DOHH2 (cell line): ENCODE results near the gene PLIN5.

Experiments
- H3F3A ChIP-seq: fragments of 200-600 bp; sonication (generic), shearing (Covaris generic); 2 replicates; pipeline ENCODE4 v1.6.0; 2016; ENCODE audit warnings: antibody characterized with exemption, mild to moderate bottlenecking; ENCODE audit not compliant: control insufficient read depth, insufficient read depth
- H3K27ac ChIP-seq: fragments of 200-600 bp; sonication (generic); 2 replicates; pipeline ENCODE4 v1.5.1; 2014; ENCODE audit warnings: low read depth, mild to moderate bottlenecking, low read length, moderate library complexity
- H3K27me3 ChIP-seq: fragments of 200-600 bp; sonication (generic); 2 replicates; pipeline ENCODE4 v1.6.1; 2014; ENCODE audit warnings: mild to moderate bottlenecking, low read length, mixed read lengths; ENCODE audit not compliant: control insufficient read depth
- H3K36me3 ChIP-seq: fragments of 200-600 bp; sonication (generic); 2 replicates; pipeline ENCODE4 v1.6.1; 2014; ENCODE audit warnings: mild to moderate bottlenecking, low read length, moderate library complexity, mixed read lengths; ENCODE audit not compliant: control insufficient read depth
- H3K4me1 ChIP-seq: fragments of 200-600 bp; sonication (generic); 2 replicates; pipeline ENCODE4 v1.6.1; 2014; ENCODE audit warnings: mild to moderate bottlenecking, low read length, mixed read lengths; ENCODE audit not compliant: control insufficient read depth
- H3K4me2 ChIP-seq: fragments of 200-600 bp; sonication (generic); 2 replicates; pipeline ENCODE4 v1.6.0; 2014; ENCODE audit warnings: mild to moderate bottlenecking, low read length, moderate library complexity
- H3K4me3 ChIP-seq: fragments of 200-600 bp; sonication (generic); 2 replicates; pipeline ENCODE4 v1.5.1; 2014; ENCODE audit warnings: mild to moderate bottlenecking, low read length, mixed read lengths
- H3K79me2 ChIP-seq: fragments of 200-600 bp; sonication (generic); 2 replicates; pipeline ENCODE4 v1.6.1; 2014; ENCODE audit warnings: mild to moderate bottlenecking, low read length, mixed read lengths; ENCODE audit not compliant: control insufficient read depth
- H3K9me2 ChIP-seq: fragments of 200-600 bp; sonication (generic); replicated peaks from 2 replicates; pipeline ENCODE4 v1.6.1; 2014; ENCODE audit warnings: mild to moderate bottlenecking, low read length, mixed read lengths; ENCODE audit not compliant: control insufficient read depth
- H3K9me3 ChIP-seq: fragments of 200-600 bp; sonication (generic); 2 replicates; pipeline ENCODE4 v1.6.1; 2014; ENCODE audit warnings: antibody characterized with exemption, low read length, mixed read lengths; ENCODE audit not compliant: control insufficient read depth, insufficient read depth
- H4K20me1 ChIP-seq: fragments of 200-600 bp; sonication (generic); 2 replicates; pipeline ENCODE4 v1.6.0; 2014; ENCODE audit warnings: low read depth, mild to moderate bottlenecking, antibody characterized with exemption, low read length, moderate library complexity; ENCODE audit not compliant: control insufficient read depth, insufficient read depth
- CTCF ChIP-seq: fragments of 200-600 bp; sonication (generic); IDR thresholded peaks from one replicate; pipeline ENCODE4 v1.5.1; 2014; ENCODE audit warnings: antibody characterized with exemption, mild to moderate bottlenecking, low read depth, low read length; ENCODE audit not compliant: poor library complexity, severe bottlenecking
- EZH2phosphoT487 ChIP-seq: fragments of 200-600 bp; sonication (generic); IDR thresholded peaks from 2 replicates; pipeline ENCODE4 v1.6.1; 2017; ENCODE audit warnings: borderline replicate concordance, mild to moderate bottlenecking, antibody characterized with exemption, low read length, moderate library complexity, mixed read lengths

PLIN5 gene

GRCh38 chr19:4580021-4580901 is 45.2 kb upstream of the PLIN5 start:
- no peaks in the 10 kb centered on the region for H3F3A ChIP-seq
- no peaks in the 10 kb centered on the region for H4K20me1 ChIP-seq
- H3K27ac ChIP-seq: no peak overlapping the region
- no peaks in the 10 kb centered on the region for H3K9me3 ChIP-seq
- H3K4me1 ChIP-seq: peaks cover 10% of the 10 kb centered on the region
- H3K4me2 ChIP-seq: no peak overlapping the region
- no peaks in the 10 kb centered on the region for H3K79me2 ChIP-seq
- H3K27me3 ChIP-seq: peaks cover 55% of the 10 kb centered on the region
- peak; percentile 45 for TF ChIP-seq CTCF
- TF ChIP-seq EZH2phosphoT487: no peak
- H3K9me2 ChIP-seq: no peaks in the 10 kb centered on the region
- H3K36me3 ChIP-seq: no peaks in the 10 kb centered on the region
- H3K4me3 ChIP-seq: no peak overlapping the region

GRCh38 chr19:4579389-4579788 is 44.4 kb upstream of the PLIN5 start:
- no peak overlapping the region for H3K4me2 ChIP-seq
- no peaks in the 10 kb centered on the region for H3K9me2 ChIP-seq
- H3K27me3 ChIP-seq: peaks cover 54% of the 10 kb centered on the region
- no peak for TF ChIP-seq CTCF
- TF ChIP-seq EZH2phosphoT487: no peak
- no peaks in the 10 kb centered on the region for H3F3A ChIP-seq
- no peaks in the 10 kb centered on the region for H3K9me3 ChIP-seq
- no peaks in the 10 kb centered on the region for H4K20me1 ChIP-seq
- H3K27ac ChIP-seq: no peak overlapping the region
- peaks cover 8% of the 10 kb centered on the region for H3K4me1 ChIP-seq
- H3K36me3 ChIP-seq: no peaks in the 10 kb centered on the region
- H3K79me2 ChIP-seq: no peaks in the 10 kb centered on the region
- no peak overlapping the region for H3K4me3 ChIP-seq

- Histone ChIP-seq H3K27ac (no peak overlapping the region), H3K9me2 (no peaks in the 10 kb centered on the region), H3K79me2 (no peaks in the 10 kb centered on the region), H3K4me3 (no peak overlapping the region), H3K27me3 (peaks cover 48% of the 10 kb centered on the region), H4K20me1 (no peaks in the 10 kb centered on the region), H3K9me3 (no peaks in the 10 kb centered on the region), H3F3A (no peaks in the 10 kb centered on the region), H3K4me2 (no peak overlapping the region), H3K36me3 (no peaks in the 10 kb centered on the region), H3K4me1 (peaks cover 3% of the 10 kb centered on the region; the same call in 1 of the 2 replicates)
- no peak for TF ChIP-seq CTCF
- TF ChIP-seq EZH2phosphoT487: no peak
Observed at GRCh38 chr19:4578552-4579248, 43.7 kb upstream of the PLIN5 start.
